HepG2 (cell line): Measurements from ENCODE around the gene CD58. TPM values are rescaled to one million over a fixed set of nuclear protein-coding genes. Genes with fewer than 3 reads are reported as not detected.

ENCODE experiments used
- ATAC-seq: fragments of 200-7000 bp; cut with Tn5 transposase; 3 replicates; pipeline ENCODE4 v1.9.1; 2020; ENCODE audit warnings: mild to moderate bottlenecking, moderate library complexity
- BruUV-seq: library from RNA; stranded (reverse); fragments of 400-500 nt; replicated peaks from 2 replicates; lab custom pipeline; 2021; lab: Mats Ljungman, UMichigan
- CTCF ChIA-PET: fragments of 300-600 bp; formaldehyde crosslinking; extraction: SDS; loops from one replicate; lab custom pipeline; 2021; ENCODE audit warnings: low total read pairs, inconsistent platforms, low intra/inter-chr PET ratio; lab: Yijun Ruan, JAX
- POLR2A ChIA-PET: fragments of 350-600 bp; sonication (Branson Sonifier 250); formaldehyde crosslinking; loops from one replicate; lab custom pipeline; 2020; ENCODE audit warnings: antibody characterized with exemption, inconsistent platforms; lab: Yijun Ruan, JAX
- DNase-seq: peaks from one replicate; pipeline ENCODE4 v3.0.0-alpha.2; 2015; ENCODE audit warnings: low spot score
- FAIRE-seq: peaks from 3 replicates; lab custom pipeline; 2011; peaks lifted over from hg19 to GRCh38; lab: Jason Lieb, UNC
- H2AFZ ChIP-seq: one replicate; pipeline ENCODE4 v1.6.1; 2011; ENCODE audit warnings: low read length, inconsistent platforms
- H3K27ac ChIP-seq: fragments of 300-600 bp; 3 replicates; pipeline ENCODE4 v1.8.0; 2011; ENCODE audit warnings: mixed run types, mild to moderate bottlenecking, mixed read lengths, low read length, inconsistent platforms; ENCODE audit not compliant: insufficient read depth; ENCODE audit errors: extremely low read length
- H3K27me3 ChIP-seq, 2 experiments: fragments of 200-600 bp in 1 of 2; 2 replicates in 1 of 2; 3 replicates in 1 of 2; pipeline versions ENCODE4 v1.6.0 to v1.8.0; 2011; ENCODE audit warnings: low read length in 2 of 2, mild to moderate bottlenecking in 2 of 2, moderate library complexity in 2 of 2, inconsistent platforms in 1 of 2; ENCODE audit not compliant: insufficient read depth in 2 of 2, control insufficient read depth in 1 of 2
- H3K36me3 ChIP-seq, 2 experiments: fragments of 200-600 bp in 1 of 2; replicated peaks in 1 of 2; 2 replicates in 1 of 2; 3 replicates in 1 of 2; pipeline versions ENCODE4 v1.5.1 to v1.8.0; 2011; ENCODE audit warnings: low read length in 2 of 2, inconsistent platforms in 1 of 2; ENCODE audit not compliant: insufficient read depth in 2 of 2, control insufficient read depth in 1 of 2
- H3K4me1 ChIP-seq: 2 replicates; pipeline ENCODE4 v1.5.1; 2012; ENCODE audit warnings: low read length, inconsistent platforms; ENCODE audit not compliant: insufficient read depth
- H3K4me2 ChIP-seq: 2 replicates; pipeline ENCODE4 v1.6.0; 2011; ENCODE audit warnings: low read depth, low read length, inconsistent platforms
- H3K4me3 ChIP-seq, 3 experiments: fragments of 200-600 bp in 1 of 3; sonication (generic), shearing (Covaris generic) in 1 of 3; replicated peaks in 1 of 3; 2 replicates each; pipeline ENCODE4 v1.5.1; 2011 to 2016; ENCODE audit warnings: low read length in 3 of 3, inconsistent platforms in 2 of 3, low read depth in 2 of 3, mild to moderate bottlenecking in 2 of 3, control low read depth in 1 of 3, mixed read lengths in 1 of 3; ENCODE audit not compliant: insufficient read depth in 1 of 3
- H3K79me2 ChIP-seq: one replicate; pipeline ENCODE4 v1.6.1; 2011; ENCODE audit warnings: low read length, inconsistent platforms; ENCODE audit not compliant: insufficient read depth
- H3K9ac ChIP-seq: 2 replicates; pipeline ENCODE4 v1.6.0; 2011; ENCODE audit warnings: mild to moderate bottlenecking, low read depth, low read length, inconsistent platforms; ENCODE audit not compliant: insufficient read depth
- H3K9me3 ChIP-seq: 2 replicates; pipeline ENCODE4 v1.5.1; 2012; ENCODE audit warnings: mild to moderate bottlenecking, low read length
- H4K20me1 ChIP-seq: 2 replicates; pipeline ENCODE4 v1.6.0; 2011; ENCODE audit warnings: inconsistent platforms, mild to moderate bottlenecking, low read length, moderate library complexity; ENCODE audit not compliant: insufficient read depth
- MAZ ChIP-seq, 2 experiments: sonication (generic) in 1 of 2; formaldehyde crosslinking in 1 of 2; IDR thresholded peaks; 2 replicates each; pipeline versions ENCODE4 v1.5.0 to v1.6.1; 2012 to 2020; ENCODE audit warnings: low read depth in 2 of 2, mild to moderate bottlenecking in 2 of 2, borderline replicate concordance in 1 of 2, improper control_type of control experiment in 1 of 2, low read length in 1 of 2, missing genetic modification reagents in 1 of 2, moderate library complexity in 1 of 2
- ZBTB20 ChIP-seq: sonication (generic); formaldehyde crosslinking; IDR thresholded peaks from 2 replicates; pipeline ENCODE4 v1.8.1; 2023; ENCODE audit warnings: missing genetic modification reagents, low read depth, mild to moderate bottlenecking, borderline replicate concordance
- ZNF556 ChIP-seq: sonication (generic); formaldehyde crosslinking; IDR thresholded peaks from 2 replicates; pipeline ENCODE4 v1.4.0; 2020; ENCODE audit warnings: mild to moderate bottlenecking, missing genetic modification reagents, borderline replicate concordance
- in situ Hi-C: cut with HindIII; loops from 2 replicates; pipeline ENCODE4 v1.10.0; 2017; ENCODE audit warnings: low pct_unique_long_range_greater_than_20kb; ENCODE audit not compliant: extremely low pct_ligation_motif_present
- intact Hi-C: fragments of 100-400 bp; cut with micrococcal nuclease; formaldehyde crosslinking; loops from one replicate; pipeline ENCODE4 v1.10.0; 2022; ENCODE audit not compliant: unreplicated experiment
- polyA plus RNA-seq, 8 experiments: library from polyadenylated mRNA; depleted of rRNA in 3 of 8; stranded (reverse) in 7 of 8; unstranded in 1 of 8; fragments of >200 nt; fragmentation: Illumina TruSeq in 4 of 8; extraction: Trizol in 4 of 8; gene quantifications; 2 replicates each; pipeline versions ENCODE4 v1.2.1 to v1.2.3, GENCODE V29; 2011 to 2016; ENCODE audit warnings: low read depth in 4 of 8, missing spikeins in 1 of 8, mixed read lengths in 1 of 8; ENCODE audit not compliant: insufficient read depth in 1 of 8
- total RNA-seq, 5 experiments: library from RNA; depleted of rRNA; stranded (reverse); fragments of >200 nt; fragmentation: Illumina TruSeq; extraction: Trizol; gene quantifications; 2 replicates each; pipeline ENCODE4 v1.2.3, GENCODE V29; 2016; ENCODE audit warnings: low read depth in 1 of 5
- TF ChIP-seq, protein P1 (sequence below): IDR thresholded peaks from 2 replicates; pipeline ENCODE4 v1.6.1; 2016
- TF ChIP-seq, protein P2 (sequence below): fragments of 450-650 bp; IDR thresholded peaks from 2 replicates; pipeline ENCODE4 v1.6.1; 2017; ENCODE audit warnings: mild to moderate bottlenecking
- TF ChIP-seq, protein P3 (sequence below): sonication (generic); formaldehyde crosslinking; IDR thresholded peaks from 2 replicates; pipeline ENCODE4 v1.4.0; 2020; ENCODE audit warnings: low read depth, mild to moderate bottlenecking, missing genetic modification reagents
- TF ChIP-seq, protein P4 (sequence below), 2 experiments: sonication (generic) in 1 of 2; formaldehyde crosslinking in 1 of 2; IDR thresholded peaks; 2 replicates each; pipeline versions ENCODE4 v1.4.0 to v1.6.1; 2016 to 2020; ENCODE audit warnings: borderline replicate concordance in 1 of 2, low read depth in 1 of 2, mild to moderate bottlenecking in 1 of 2, missing genetic modification reagents in 1 of 2

CD58 gene
- total and polyA plus RNA-seq, 2 of the 13 experiments (the other 11 are each of a cell fraction or from before 2014, with no cell fraction given): 9.4 to 13.5 TPM

DNA sequence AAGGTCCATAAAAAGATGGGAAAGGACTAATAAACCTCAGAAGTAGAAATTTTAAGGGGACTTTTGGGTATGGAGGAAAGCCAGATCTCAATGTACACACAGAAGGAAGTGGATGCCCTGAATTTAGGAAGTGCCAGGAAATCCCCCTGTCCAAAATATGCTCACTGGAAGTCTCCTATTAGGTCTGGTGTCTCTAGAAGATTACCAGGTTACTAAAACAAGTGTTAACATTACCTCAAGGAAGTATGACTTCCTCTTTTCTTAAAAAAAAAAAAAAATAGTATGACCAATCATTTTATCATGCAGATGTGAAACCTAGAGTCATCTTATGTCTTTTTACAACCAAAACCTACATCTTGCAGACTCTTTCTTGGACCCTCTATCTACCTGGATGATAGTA lies 30.7 kb downstream of the CD58 start:
- CTCF ChIA-PET: no interaction called here
- FAIRE-seq: no peak
- Histone ChIP-seq H2AFZ (no peak overlapping the region), H3K27ac (no peak overlapping the region), H4K20me1 (no peaks in the 10 kb centered on the region), H3K9me3 (no peaks in the 10 kb centered on the region), H3K9ac (no peak overlapping the region), H3K27me3 (no peaks in the 10 kb centered on the region), H3K4me1 (peaks cover 21% of the 10 kb centered on the region), H3K36me3 (peaks cover 11 to 48% of the 10 kb centered on the region in 2 experiments; a peak in 4 of 5 replicates), H3K79me2 (no peaks in the 10 kb centered on the region), H3K4me2 (no peak overlapping the region), H3K4me3 (no peak overlapping the region)
- POLR2A ChIA-PET: no interaction called here
- TF ChIP-seq MAZ (IDR thresholded peaks at IDR 0.05; ENCODE audit: borderline replicate concordance, low read depth, low read length): no peak
- TF ChIP-seq MAZ (CRISPR knock-in tag; IDR thresholded peaks at IDR 0.05; ENCODE audit: low read depth): no peak
- TF ChIP-seq, protein P1, sequence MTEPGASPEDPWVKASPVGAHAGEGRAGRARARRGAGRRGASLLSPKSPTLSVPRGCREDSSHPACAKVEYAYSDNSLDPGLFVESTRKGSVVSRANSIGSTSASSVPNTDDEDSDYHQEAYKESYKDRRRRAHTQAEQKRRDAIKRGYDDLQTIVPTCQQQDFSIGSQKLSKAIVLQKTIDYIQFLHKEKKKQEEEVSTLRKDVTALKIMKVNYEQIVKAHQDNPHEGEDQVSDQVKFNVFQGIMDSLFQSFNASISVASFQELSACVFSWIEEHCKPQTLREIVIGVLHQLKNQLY (CRISPR knock-in tag): no peak
- TF ChIP-seq, protein P2, sequence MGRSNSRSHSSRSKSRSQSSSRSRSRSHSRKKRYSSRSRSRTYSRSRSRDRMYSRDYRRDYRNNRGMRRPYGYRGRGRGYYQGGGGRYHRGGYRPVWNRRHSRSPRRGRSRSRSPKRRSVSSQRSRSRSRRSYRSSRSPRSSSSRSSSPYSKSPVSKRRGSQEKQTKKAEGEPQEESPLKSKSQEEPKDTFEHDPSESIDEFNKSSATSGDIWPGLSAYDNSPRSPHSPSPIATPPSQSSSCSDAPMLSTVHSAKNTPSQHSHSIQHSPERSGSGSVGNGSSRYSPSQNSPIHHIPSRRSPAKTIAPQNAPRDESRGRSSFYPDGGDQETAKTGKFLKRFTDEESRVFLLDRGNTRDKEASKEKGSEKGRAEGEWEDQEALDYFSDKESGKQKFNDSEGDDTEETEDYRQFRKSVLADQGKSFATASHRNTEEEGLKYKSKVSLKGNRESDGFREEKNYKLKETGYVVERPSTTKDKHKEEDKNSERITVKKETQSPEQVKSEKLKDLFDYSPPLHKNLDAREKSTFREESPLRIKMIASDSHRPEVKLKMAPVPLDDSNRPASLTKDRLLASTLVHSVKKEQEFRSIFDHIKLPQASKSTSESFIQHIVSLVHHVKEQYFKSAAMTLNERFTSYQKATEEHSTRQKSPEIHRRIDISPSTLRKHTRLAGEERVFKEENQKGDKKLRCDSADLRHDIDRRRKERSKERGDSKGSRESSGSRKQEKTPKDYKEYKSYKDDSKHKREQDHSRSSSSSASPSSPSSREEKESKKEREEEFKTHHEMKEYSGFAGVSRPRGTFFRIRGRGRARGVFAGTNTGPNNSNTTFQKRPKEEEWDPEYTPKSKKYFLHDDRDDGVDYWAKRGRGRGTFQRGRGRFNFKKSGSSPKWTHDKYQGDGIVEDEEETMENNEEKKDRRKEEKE: no peak
- TF ChIP-seq ZNF556: no peak
- TF ChIP-seq, protein P3, sequence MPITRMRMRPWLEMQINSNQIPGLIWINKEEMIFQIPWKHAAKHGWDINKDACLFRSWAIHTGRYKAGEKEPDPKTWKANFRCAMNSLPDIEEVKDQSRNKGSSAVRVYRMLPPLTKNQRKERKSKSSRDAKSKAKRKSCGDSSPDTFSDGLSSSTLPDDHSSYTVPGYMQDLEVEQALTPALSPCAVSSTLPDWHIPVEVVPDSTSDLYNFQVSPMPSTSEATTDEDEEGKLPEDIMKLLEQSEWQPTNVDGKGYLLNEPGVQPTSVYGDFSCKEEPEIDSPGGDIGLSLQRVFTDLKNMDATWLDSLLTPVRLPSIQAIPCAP: no peak
- TF ChIP-seq, protein P4, sequence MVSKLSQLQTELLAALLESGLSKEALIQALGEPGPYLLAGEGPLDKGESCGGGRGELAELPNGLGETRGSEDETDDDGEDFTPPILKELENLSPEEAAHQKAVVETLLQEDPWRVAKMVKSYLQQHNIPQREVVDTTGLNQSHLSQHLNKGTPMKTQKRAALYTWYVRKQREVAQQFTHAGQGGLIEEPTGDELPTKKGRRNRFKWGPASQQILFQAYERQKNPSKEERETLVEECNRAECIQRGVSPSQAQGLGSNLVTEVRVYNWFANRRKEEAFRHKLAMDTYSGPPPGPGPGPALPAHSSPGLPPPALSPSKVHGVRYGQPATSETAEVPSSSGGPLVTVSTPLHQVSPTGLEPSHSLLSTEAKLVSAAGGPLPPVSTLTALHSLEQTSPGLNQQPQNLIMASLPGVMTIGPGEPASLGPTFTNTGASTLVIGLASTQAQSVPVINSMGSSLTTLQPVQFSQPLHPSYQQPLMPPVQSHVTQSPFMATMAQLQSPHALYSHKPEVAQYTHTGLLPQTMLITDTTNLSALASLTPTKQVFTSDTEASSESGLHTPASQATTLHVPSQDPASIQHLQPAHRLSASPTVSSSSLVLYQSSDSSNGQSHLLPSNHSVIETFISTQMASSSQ (IDR thresholded peaks at IDR 0.05; ENCODE audit: low read depth): no peak
- TF ChIP-seq, protein P4 (CRISPR knock-in tag; IDR thresholded peaks at IDR 0.05; ENCODE audit: borderline replicate concordance): no peak
- no peak for TF ChIP-seq ZBTB20
- in situ Hi-C loops: no loop called here
- intact Hi-C loops: no loop called here
- no peak for ATAC-seq
- BruUV-seq: no TSS peak
- no peak for DNase-seq
